Colon (tissue), 2 donors: ENCODE measurements around the gene SCO2.

Source experiments
- FAIRE-seq: peaks from 2 replicates; lab custom pipeline; 2012; peaks lifted over from hg19 to GRCh38; lab: Jason Lieb, UNC
- donor health status: control.
- donor health status: control.

SCO2 gene

GRCh38 chr22:50498322-50498890 lies 27.0 kb downstream of the SCO2 start:
- FAIRE-seq = no peak

- no peak for FAIRE-seq
Observed at GRCh38 chr22:50497093-50497492, 28.3 kb downstream of the SCO2 start.

GRCh38 chr22:50490531-50491308 lies 34.7 kb downstream of the SCO2 start:
- no peak for FAIRE-seq

- FAIRE-seq = no peak
Observed at GRCh38 chr22:50489363-50490243, 35.8 kb downstream of the SCO2 start.

- FAIRE-seq = no peak
Observed at GRCh38 chr22:50488886-50489285, 36.5 kb downstream of the SCO2 start.

- no peak for FAIRE-seq
Observed at GRCh38 chr22:50488006-50488677, 37.3 kb downstream of the SCO2 start.

GRCh38 chr22:50487290-50488005 lies 38.0 kb downstream of the SCO2 start:
- FAIRE-seq = no peak

GRCh38 chr22:50486561-50487289 lies 38.7 kb downstream of the SCO2 start, which contains the start of gene MIOX:
Gene MIOX, plus strand, starts transcription at chr22:50486859. Its CDS starts 39 bp downstream, at chr22:50486898.
- no peak for FAIRE-seq

GRCh38 chr22:50485221-50486131 lies 39.9 kb downstream of the SCO2 start:
- no peak for FAIRE-seq

- FAIRE-seq = no peak
Observed at GRCh38 chr22:50483977-50484853, 41.2 kb downstream of the SCO2 start.

- no peak for FAIRE-seq
Observed at GRCh38 chr22:50483556-50483955, 41.8 kb downstream of the SCO2 start.

- no peak for FAIRE-seq
Observed at GRCh38 chr22:50483106-50483505, 42.3 kb downstream of the SCO2 start.

GRCh38 chr22:50482107-50483074 lies 43.0 kb downstream of the SCO2 start:
- no peak for FAIRE-seq

- no peak for FAIRE-seq
Observed at GRCh38 chr22:50481440-50482106, 43.8 kb downstream of the SCO2 start, which contains the start of gene ADM2. Gene ADM2, plus strand, starts transcription at chr22:50481543. Its CDS starts 305 bp downstream, at chr22:50481848.

GRCh38 chr22:50481045-50481439 lies 44.4 kb downstream of the SCO2 start:
- no peak for FAIRE-seq

GRCh38 chr22:50479721-50480120 lies 45.7 kb downstream of the SCO2 start:
- no peak for FAIRE-seq

- FAIRE-seq = no peak
Observed at GRCh38 chr22:50477923-50478322, 47.5 kb downstream of the SCO2 start.
